CD1c-positive myeloid dendritic cell (primary cell): Measurements from ENCODE around the gene IMMP2L.

Source experiments
- DNase-seq: peaks from one replicate; pipeline ENCODE4 v3.0.0-alpha.2; 2016; ENCODE audit errors: extremely low spot score

IMMP2L gene

DNA sequence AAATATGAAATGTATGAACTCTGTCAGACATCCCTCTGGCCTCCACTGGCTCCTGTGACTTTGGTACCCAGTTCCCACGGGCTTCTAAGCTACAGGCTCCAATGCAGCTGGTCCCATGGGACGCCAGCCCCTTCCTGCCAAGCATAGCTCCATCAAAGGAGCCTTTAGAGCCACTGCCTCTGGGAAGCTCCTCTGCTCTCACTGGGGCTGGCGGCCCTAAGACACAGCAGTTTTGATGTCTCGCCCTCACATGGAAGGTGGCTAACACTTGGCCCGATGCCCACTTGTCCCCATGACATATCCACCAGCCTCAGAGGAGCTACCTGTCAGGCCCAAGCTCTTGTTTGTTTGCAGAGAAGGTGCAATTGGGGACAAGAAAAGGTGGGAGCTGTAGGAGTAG, 925.0 kb downstream of the IMMP2L start:
- no peak for DNase-seq

GRCh38 chr7:110633313-110633712, 929.0 kb downstream of the IMMP2L start:
- no peak for DNase-seq

DNA sequence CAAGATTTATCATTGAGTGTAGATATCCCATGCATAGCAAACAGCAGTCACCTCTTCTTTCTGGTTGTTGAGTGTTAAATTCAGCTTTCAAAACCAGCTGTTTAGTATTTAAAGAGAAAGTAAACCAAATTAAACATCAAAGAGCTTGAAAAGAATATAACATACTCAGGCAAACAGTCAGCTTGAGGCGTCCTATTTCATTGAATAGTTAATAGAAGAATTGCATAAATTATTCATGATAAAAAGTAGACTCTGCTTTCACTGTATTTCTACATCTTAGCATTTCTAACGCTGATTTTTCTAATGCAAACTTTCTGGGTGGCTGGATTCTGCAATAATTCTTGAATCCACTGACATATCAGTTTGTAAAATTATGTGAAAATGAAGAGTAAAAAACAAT, 935.9 kb downstream of the IMMP2L start:
- DNase-seq: no peak

- no peak for DNase-seq
These were observed 937.0 kb downstream of the IMMP2L start for GRCh38 chr7:110625294-110625693.

- no peak for DNase-seq
These were observed 938.9 kb downstream of the IMMP2L start for GRCh38 chr7:110623436-110623835.

DNA sequence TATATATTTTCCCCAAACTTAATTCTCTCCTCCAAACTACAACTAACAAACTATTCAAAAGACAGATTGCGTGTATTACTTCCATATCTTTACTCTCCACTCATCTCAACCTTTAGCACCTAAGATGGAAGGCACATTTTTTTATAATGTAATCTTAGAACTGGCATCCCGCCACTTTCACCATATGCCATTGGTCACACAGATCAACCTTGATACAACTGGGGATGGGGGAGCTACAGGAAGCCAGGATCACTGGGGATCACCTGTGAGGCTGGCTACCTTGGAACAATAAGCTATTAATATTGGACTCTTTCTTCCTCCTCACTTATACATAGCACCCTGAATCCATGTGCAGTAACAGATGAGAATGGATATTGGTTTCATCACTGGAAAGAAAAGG, 941.0 kb downstream of the IMMP2L start:
- no peak for DNase-seq

GRCh38 chr7:110620110-110620735, 942.1 kb downstream of the IMMP2L start:
- DNase-seq: no peak
